Esophagus muscularis mucosa (tissue), 3 donors: ENCODE data around the gene NEDD9.

Experiments
- POLR2AphosphoS5 ChIP-seq, 2 donors: sonication (generic); formaldehyde crosslinking; IDR thresholded peaks; one replicate each; pipeline ENCODE4 v1.6.1; 2017; ENCODE audit warnings: antibody characterized with exemption in 2 of 2
- TF ChIP-seq, protein P1 (sequence below), 3 experiments: fragments of 200-600 bp in 2 of 3; fragments of 450-650 bp in 1 of 3; sonication (generic) in 2 of 3; IDR thresholded peaks; one replicate each; pipeline ENCODE4 v1.5.1; 2017 to 2019; ENCODE audit warnings: antibody characterized with exemption in 3 of 3, mild to moderate bottlenecking in 2 of 3, moderate library complexity in 1 of 3

DNA sequence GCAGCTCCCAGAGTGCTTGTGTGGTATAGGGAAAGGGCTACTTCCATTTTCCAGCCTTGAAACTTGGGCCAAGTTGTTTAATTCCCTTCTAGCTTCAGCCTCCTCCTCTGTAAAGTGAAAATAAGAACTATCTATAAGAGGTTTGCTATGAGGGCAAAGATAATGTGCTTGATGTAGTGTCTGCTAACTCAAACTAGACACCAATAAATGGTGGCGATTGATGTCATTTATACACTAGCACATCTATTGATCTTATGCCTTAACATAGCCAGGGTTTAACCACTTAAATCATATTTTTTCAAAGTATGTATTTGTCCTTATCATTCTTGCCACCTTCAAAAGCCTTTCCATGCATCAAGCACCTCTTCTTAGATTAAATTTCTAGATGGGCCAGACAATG is 55.2 kb downstream of the NEDD9 start:
- no peak for TF ChIP-seq POLR2AphosphoS5 (IDR thresholded peaks at IDR 0.05)
- TF ChIP-seq, protein P1, sequence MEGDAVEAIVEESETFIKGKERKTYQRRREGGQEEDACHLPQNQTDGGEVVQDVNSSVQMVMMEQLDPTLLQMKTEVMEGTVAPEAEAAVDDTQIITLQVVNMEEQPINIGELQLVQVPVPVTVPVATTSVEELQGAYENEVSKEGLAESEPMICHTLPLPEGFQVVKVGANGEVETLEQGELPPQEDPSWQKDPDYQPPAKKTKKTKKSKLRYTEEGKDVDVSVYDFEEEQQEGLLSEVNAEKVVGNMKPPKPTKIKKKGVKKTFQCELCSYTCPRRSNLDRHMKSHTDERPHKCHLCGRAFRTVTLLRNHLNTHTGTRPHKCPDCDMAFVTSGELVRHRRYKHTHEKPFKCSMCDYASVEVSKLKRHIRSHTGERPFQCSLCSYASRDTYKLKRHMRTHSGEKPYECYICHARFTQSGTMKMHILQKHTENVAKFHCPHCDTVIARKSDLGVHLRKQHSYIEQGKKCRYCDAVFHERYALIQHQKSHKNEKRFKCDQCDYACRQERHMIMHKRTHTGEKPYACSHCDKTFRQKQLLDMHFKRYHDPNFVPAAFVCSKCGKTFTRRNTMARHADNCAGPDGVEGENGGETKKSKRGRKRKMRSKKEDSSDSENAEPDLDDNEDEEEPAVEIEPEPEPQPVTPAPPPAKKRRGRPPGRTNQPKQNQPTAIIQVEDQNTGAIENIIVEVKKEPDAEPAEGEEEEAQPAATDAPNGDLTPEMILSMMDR (IDR thresholded peaks at IDR 0.05): no peak
